Osteoblast (primary cell): ENCODE data around the gene UBE2E3. TPM values are rescaled to one million over a fixed set of nuclear protein-coding genes. Genes with fewer than 3 reads are reported as not detected.
A peak's percentile ranks its signal among the peaks of the same experiment; 100 is the strongest.

Experiments used
- DNase-seq: peaks from one replicate; pipeline ENCODE4 v3.0.0; 2011; ENCODE audit warnings: low spot score, mixed read lengths; ENCODE audit not compliant: insufficient read length; ENCODE audit errors: missing footprints
- H2AFZ ChIP-seq: 2 replicates; pipeline ENCODE4 v1.6.0; 2011; ENCODE audit warnings: mild to moderate bottlenecking, low read length
- H3K27ac ChIP-seq: 2 replicates; pipeline ENCODE4 v1.5.1; 2011; ENCODE audit warnings: mild to moderate bottlenecking, low read depth, low read length, moderate library complexity
- H3K27me3 ChIP-seq: 2 replicates; pipeline ENCODE4 v1.6.0; 2012; ENCODE audit warnings: mild to moderate bottlenecking, control low read depth, inconsistent platforms, low read length, moderate library complexity; ENCODE audit not compliant: insufficient read depth
- H3K36me3 ChIP-seq: 2 replicates; pipeline ENCODE4 v1.5.1; 2011; ENCODE audit warnings: mild to moderate bottlenecking, low read length, control low read depth, moderate library complexity; ENCODE audit not compliant: insufficient read depth
- H3K4me1 ChIP-seq: 2 replicates; pipeline ENCODE4 v1.5.1; 2011; ENCODE audit warnings: mild to moderate bottlenecking, low read length, control low read depth, moderate library complexity; ENCODE audit not compliant: insufficient read depth
- H3K4me2 ChIP-seq: 2 replicates; pipeline ENCODE4 v1.6.0; 2011; ENCODE audit warnings: mild to moderate bottlenecking, low read length; ENCODE audit not compliant: insufficient read depth
- H3K4me3 ChIP-seq: fragments of 200-600 bp; sonication (generic); 3 replicates; pipeline ENCODE4 v1.5.1; 2012; ENCODE audit warnings: mild to moderate bottlenecking, low read length, inconsistent platforms; ENCODE audit not compliant: insufficient read depth
- H3K79me2 ChIP-seq: 2 replicates; pipeline ENCODE4 v1.6.0; 2012; ENCODE audit warnings: mild to moderate bottlenecking, low read length, control low read depth, inconsistent platforms; ENCODE audit not compliant: insufficient read depth
- H3K9me3 ChIP-seq: 2 replicates; pipeline ENCODE4 v1.5.1; 2011; ENCODE audit warnings: low read depth, low read length, control low read depth
- H4K20me1 ChIP-seq: 2 replicates; pipeline ENCODE4 v1.6.0; 2012; ENCODE audit warnings: mild to moderate bottlenecking, low read length, control low read depth; ENCODE audit not compliant: insufficient read depth
- CTCF ChIP-seq: IDR thresholded peaks from 2 replicates; pipeline ENCODE4 v1.5.1; 2011; ENCODE audit warnings: mild to moderate bottlenecking, low read depth, low read length, moderate library complexity; ENCODE audit errors: extremely low read depth
- total RNA-seq: library from RNA; depleted of rRNA; stranded (reverse); fragments of >200 nt; gene quantifications from 2 replicates; pipeline ENCODE4 v1.2.3, GENCODE V29; 2012

Gene UBE2E3
- total RNA-seq, 1 donor = 58.3 TPM

- Histone ChIP-seq H2AFZ (no peak overlapping the region), H3K27ac (no peak overlapping the region), H3K4me1 (peaks cover 39% of the 10 kb centered on the region), H3K27me3 (no peaks in the 10 kb centered on the region), H3K4me2 (no peak overlapping the region), H3K4me3 (no peak overlapping the region), H3K9me3 (no peaks in the 10 kb centered on the region), H3K79me2 (peaks cover 30% of the 10 kb centered on the region), H3K36me3 (no peaks in the 10 kb centered on the region), H4K20me1 (peaks cover 10% of the 10 kb centered on the region)
- no peak for DNase-seq
- TF ChIP-seq CTCF = no peak
Measured at GRCh38 chr2:181074457-181074856, 94.1 kb downstream of the UBE2E3 start.

GRCh38 chr2:181076658-181077057, 96.3 kb downstream of the UBE2E3 start:
- peaks cover 27% of the 10 kb centered on the region for H3K4me1 ChIP-seq
- no peak overlapping the region for H2AFZ ChIP-seq
- H3K4me2 ChIP-seq = no peak overlapping the region
- H4K20me1 ChIP-seq = peaks cover 6% of the 10 kb centered on the region
- H3K9me3 ChIP-seq = no peaks in the 10 kb centered on the region
- peaks cover 9% of the 10 kb centered on the region for H3K79me2 ChIP-seq
- no peak for DNase-seq
- no peaks in the 10 kb centered on the region for H3K36me3 ChIP-seq
- no peaks in the 10 kb centered on the region for H3K27me3 ChIP-seq
- no peak overlapping the region for H3K4me3 ChIP-seq
- no peak for TF ChIP-seq CTCF
- H3K27ac ChIP-seq = no peak overlapping the region

GRCh38 chr2:181077128-181077709, 96.8 kb downstream of the UBE2E3 start:
- Histone ChIP-seq H3K36me3 (no peaks in the 10 kb centered on the region), H3K79me2 (peaks cover 7% of the 10 kb centered on the region), H2AFZ (no peak overlapping the region), H3K27ac (no peak overlapping the region), H3K4me1 (peaks cover 24% of the 10 kb centered on the region), H3K4me2 (no peak overlapping the region), H4K20me1 (peaks cover 6% of the 10 kb centered on the region), H3K4me3 (no peak overlapping the region), H3K27me3 (no peaks in the 10 kb centered on the region), H3K9me3 (no peaks in the 10 kb centered on the region)
- TF ChIP-seq CTCF = peak; percentile 71
- peak; percentile 37 for DNase-seq

- Histone ChIP-seq H3K79me2 (no peaks in the 10 kb centered on the region), H3K4me3 (no peak overlapping the region), H3K36me3 (no peaks in the 10 kb centered on the region), H2AFZ (no peak overlapping the region), H3K4me2 (no peak overlapping the region), H3K9me3 (no peaks in the 10 kb centered on the region), H3K27ac (no peak overlapping the region), H3K4me1 (no peaks in the 10 kb centered on the region), H4K20me1 (no peaks in the 10 kb centered on the region), H3K27me3 (no peaks in the 10 kb centered on the region)
- TF ChIP-seq CTCF = no peak
- no peak for DNase-seq
Measured at GRCh38 chr2:181083140-181083539, 102.7 kb downstream of the UBE2E3 start.
